ENCODE measurements around the gene SETD3. TPM values are rescaled to one million over a fixed set of nuclear protein-coding genes. Genes with fewer than 3 reads are reported as not detected.

Gene SETD3
- total RNA-seq, 2 donors from 2014 or later: 34.6 to 39.4 TPM

DNA sequence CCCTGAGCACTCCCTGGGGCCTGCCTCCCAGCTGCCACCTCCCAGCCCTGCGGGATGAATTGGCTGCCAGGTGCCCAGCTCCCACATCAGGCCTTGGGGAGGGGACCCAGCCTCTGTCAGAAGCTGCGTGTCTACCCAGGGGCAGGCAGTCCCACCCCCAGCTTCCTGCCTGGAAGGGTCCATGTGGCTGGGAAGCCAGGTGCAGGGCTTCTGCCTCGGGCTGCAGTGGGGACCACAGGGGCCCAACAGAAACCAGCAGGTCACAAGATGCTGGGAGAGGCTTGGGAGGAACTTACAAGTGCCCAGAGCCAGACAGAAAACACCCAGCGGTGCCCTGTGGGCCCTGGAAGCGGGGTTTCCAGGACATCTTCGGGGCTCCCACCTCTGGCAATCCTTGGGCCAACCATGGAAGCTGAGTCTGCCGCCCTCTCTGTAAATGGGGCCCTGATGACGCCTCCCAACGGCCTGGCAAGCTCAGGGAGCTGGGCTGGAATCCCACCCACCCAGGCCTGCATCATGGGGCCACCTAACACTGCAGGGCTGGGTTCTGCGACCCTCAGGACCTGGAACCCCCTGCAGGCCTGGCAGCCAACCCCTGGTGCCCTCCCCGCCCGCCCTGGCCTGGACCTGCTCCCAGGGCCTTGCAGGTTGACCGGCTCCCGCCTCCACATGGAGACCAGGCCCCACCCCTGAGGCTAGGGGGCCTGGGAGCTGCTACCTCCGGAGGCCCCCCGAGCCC lies 37.2 kb upstream of the SETD3 start:
- Histone ChIP-seq H3K4me3 (no peak overlapping the region), H3K36me3 (replicated peaks in 1 of 2; ENCODE audit: insufficient read depth in 1 of 2, low read depth in 2 of 2) (peaks cover 0 to 9% of the 10 kb centered on the region in 2 donors), H3K27me3 (no peaks in the 10 kb centered on the region), H3K4me1 (peaks cover 16% of the 10 kb centered on the region), H3K9me3 (no peaks in the 10 kb centered on the region), H3K27ac (no peak overlapping the region)
- intact Hi-C loops (cut with DNase I): no loop called here
- DNase-seq (peak in 3 of 4 donors; percentile 5 to 24 (median 14)), ATAC-seq (no peak)
- WGBS, 2 donors: 51% methylated on average over 16 of the region's 16 CpGs; no CpG with 5 or more reads in 1 of the 2 donors
- TF ChIP-seq, protein P1, sequence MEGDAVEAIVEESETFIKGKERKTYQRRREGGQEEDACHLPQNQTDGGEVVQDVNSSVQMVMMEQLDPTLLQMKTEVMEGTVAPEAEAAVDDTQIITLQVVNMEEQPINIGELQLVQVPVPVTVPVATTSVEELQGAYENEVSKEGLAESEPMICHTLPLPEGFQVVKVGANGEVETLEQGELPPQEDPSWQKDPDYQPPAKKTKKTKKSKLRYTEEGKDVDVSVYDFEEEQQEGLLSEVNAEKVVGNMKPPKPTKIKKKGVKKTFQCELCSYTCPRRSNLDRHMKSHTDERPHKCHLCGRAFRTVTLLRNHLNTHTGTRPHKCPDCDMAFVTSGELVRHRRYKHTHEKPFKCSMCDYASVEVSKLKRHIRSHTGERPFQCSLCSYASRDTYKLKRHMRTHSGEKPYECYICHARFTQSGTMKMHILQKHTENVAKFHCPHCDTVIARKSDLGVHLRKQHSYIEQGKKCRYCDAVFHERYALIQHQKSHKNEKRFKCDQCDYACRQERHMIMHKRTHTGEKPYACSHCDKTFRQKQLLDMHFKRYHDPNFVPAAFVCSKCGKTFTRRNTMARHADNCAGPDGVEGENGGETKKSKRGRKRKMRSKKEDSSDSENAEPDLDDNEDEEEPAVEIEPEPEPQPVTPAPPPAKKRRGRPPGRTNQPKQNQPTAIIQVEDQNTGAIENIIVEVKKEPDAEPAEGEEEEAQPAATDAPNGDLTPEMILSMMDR (IDR thresholded peaks at IDR 0.05): no peak
- TF ChIP-seq POLR2A (IDR thresholded peaks at IDR 0.05): no peak

DNA sequence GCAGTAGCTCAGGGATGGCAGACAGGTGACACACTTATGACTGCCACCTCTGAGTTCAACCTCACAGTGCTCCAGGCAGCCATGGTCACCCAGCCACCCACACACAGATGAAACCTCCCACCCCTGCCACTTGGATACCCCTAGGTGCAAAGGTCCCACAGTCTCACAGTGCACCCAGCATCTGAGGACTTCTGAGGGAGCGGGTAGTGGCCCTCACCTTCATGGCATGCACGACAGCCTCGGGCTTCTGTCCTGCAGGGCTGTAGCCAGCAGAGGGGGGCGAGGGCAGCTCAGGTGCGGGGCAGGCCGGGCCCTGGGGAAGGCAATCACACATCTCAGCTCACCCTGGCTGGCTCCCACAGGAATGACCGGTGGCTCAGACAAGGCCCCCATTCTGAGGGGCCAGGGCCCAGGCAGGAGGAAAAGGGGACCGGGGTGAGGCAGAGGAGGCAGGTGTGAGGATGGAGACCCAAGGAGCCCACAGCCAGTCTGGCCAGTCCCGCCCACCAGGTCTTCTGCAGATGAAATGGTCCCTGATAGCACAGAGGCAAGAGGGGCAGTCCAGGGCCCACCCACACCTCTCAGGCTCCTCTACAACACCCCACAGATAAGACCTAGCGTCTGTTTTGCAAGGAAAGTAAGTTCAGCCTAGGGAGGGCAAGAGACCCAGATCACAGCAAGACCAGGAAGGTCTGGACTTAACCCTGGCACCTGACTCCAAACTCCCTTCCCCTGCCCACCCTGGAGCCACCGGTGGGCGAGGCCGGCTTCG lies 36.4 kb upstream of the SETD3 start:
- 68 to 87% methylated on average over 4 to 14 of the region's 14 CpGs for WGBS, 2 donors
- Histone ChIP-seq H3K4me3 (no peak overlapping the region), H3K9me3 (no peaks in the 10 kb centered on the region), H3K27ac (no peak overlapping the region), H3K27me3 (no peaks in the 10 kb centered on the region), H3K36me3 (replicated peaks in 1 of 2; ENCODE audit: insufficient read depth in 1 of 2, low read depth in 2 of 2) (peaks cover 0 to 9% of the 10 kb centered on the region in 2 donors), H3K4me1 (peaks cover 12% of the 10 kb centered on the region)
- DNase-seq (peak in 2 of 4 donors; percentile 12 to 20), ATAC-seq (no peak)
- TF ChIP-seq, protein P1 (IDR thresholded peaks at IDR 0.05): no peak
- TF ChIP-seq POLR2A (IDR thresholded peaks at IDR 0.05): no peak
- intact Hi-C loops (cut with DNase I): no loop called here

GRCh38 chr14:99516156-99516870 lies 35.7 kb upstream of the SETD3 start:
- WGBS, 2 donors: 80 to 83% methylated on average over 1 to 24 of the region's 24 CpGs
- ATAC-seq (no peak), DNase-seq (peak in 2 of 4 donors; percentile 14 to 16)
- TF ChIP-seq POLR2A (IDR thresholded peaks at IDR 0.05): no peak
- TF ChIP-seq, protein P1 (IDR thresholded peaks at IDR 0.05): no peak
- Histone ChIP-seq H3K4me3 (no peak overlapping the region), H3K4me1 (peaks cover 12% of the 10 kb centered on the region), H3K36me3 (replicated peaks in 1 of 2; ENCODE audit: insufficient read depth in 1 of 2, low read depth in 2 of 2) (peaks cover 0 to 9% of the 10 kb centered on the region in 2 donors), H3K27ac (no peak overlapping the region), H3K9me3 (no peaks in the 10 kb centered on the region), H3K27me3 (no peaks in the 10 kb centered on the region)
- intact Hi-C loops (cut with DNase I): no loop called here

- no peak for ATAC-seq
These were observed 34.9 kb upstream of the SETD3 start for GRCh38 chr14:99515301-99516155.

More at GRCh38 chr14:99515301-99516155, 34.9 kb upstream of the SETD3 start:
- Histone ChIP-seq H3K9me3 (no peaks in the 10 kb centered on the region), H3K27ac (no peak overlapping the region), H3K4me1 (peaks cover 12% of the 10 kb centered on the region), H3K27me3 (no peaks in the 10 kb centered on the region), H3K4me3 (no peak overlapping the region), H3K36me3 (replicated peaks in 1 of 2; ENCODE audit: insufficient read depth in 1 of 2, low read depth in 2 of 2) (peaks cover 0 to 9% of the 10 kb centered on the region in 2 donors)
- DNase-seq: peak in 2 of 4 donors; percentile 10 to 11
- WGBS, 2 donors: 86 to 100% methylated on average over 1 to 27 of the region's 27 CpGs
- TF ChIP-seq, protein P1 (IDR thresholded peaks at IDR 0.05): no peak
- no peak for TF ChIP-seq POLR2A (IDR thresholded peaks at IDR 0.05)
- intact Hi-C loops (cut with DNase I): no loop called here
